Fibroblast of lung (primary cell): Measurements from ENCODE around the gene FHOD3. TPM values are rescaled to one million over a fixed set of nuclear protein-coding genes. Genes with fewer than 3 reads are reported as not detected.
A peak's percentile ranks its signal among the peaks of the same experiment; 100 is the strongest.

ENCODE experiments used
- DNase-seq, 2 donors: peaks; one replicate each; pipeline versions ENCODE4 v3.0.0 to v3.0.0-alpha.2; 2010; ENCODE audit warnings: low read depth in 2 of 2
- H2AFZ ChIP-seq: 2 replicates; pipeline ENCODE4 v1.5.1; 2012; ENCODE audit warnings: low read length, control low read depth, inconsistent platforms
- H3K27ac ChIP-seq: 2 replicates; pipeline ENCODE4 v1.5.1; 2011; ENCODE audit warnings: low read length, control low read depth; ENCODE audit not compliant: insufficient read depth
- H3K27me3 ChIP-seq: 2 replicates; pipeline ENCODE4 v1.5.1; 2011; ENCODE audit warnings: mild to moderate bottlenecking, low read length; ENCODE audit not compliant: control insufficient read depth, insufficient read depth
- H3K36me3 ChIP-seq: 2 replicates; pipeline ENCODE4 v1.5.1; 2011; ENCODE audit warnings: low read length; ENCODE audit not compliant: control insufficient read depth, insufficient read depth
- H3K4me1 ChIP-seq: 2 replicates; pipeline ENCODE4 v1.5.1; 2011; ENCODE audit warnings: low read length; ENCODE audit not compliant: control insufficient read depth, insufficient read depth; ENCODE audit errors: extremely low read depth
- H3K4me2 ChIP-seq: 2 replicates; pipeline ENCODE4 v1.5.1; 2011; ENCODE audit warnings: low read length, control low read depth; ENCODE audit not compliant: insufficient read depth; ENCODE audit errors: extremely low read depth
- H3K4me3 ChIP-seq, 4 experiments: fragments of 200-600 bp in 1 of 4; sonication (generic) in 1 of 4; replicated peaks in 1 of 4; 2 replicates each; pipeline ENCODE4 v1.5.1; 2011 to 2016; ENCODE audit warnings: low read length in 4 of 4, low read depth in 3 of 4, mild to moderate bottlenecking in 3 of 4, control low read depth in 2 of 4, inconsistent platforms in 1 of 4, mixed read lengths in 1 of 4; ENCODE audit not compliant: insufficient read depth in 1 of 4; ENCODE audit errors: control extremely low read depth in 1 of 4
- H3K79me2 ChIP-seq: 2 replicates; pipeline ENCODE4 v1.5.1; 2012; ENCODE audit warnings: mild to moderate bottlenecking, low read length, inconsistent platforms; ENCODE audit not compliant: control insufficient read depth, insufficient read depth
- H3K9ac ChIP-seq: 2 replicates; pipeline ENCODE4 v1.5.1; 2011; ENCODE audit warnings: mild to moderate bottlenecking, low read length, control low read depth; ENCODE audit not compliant: insufficient read depth
- H3K9me3 ChIP-seq: 2 replicates; pipeline ENCODE4 v1.5.1; 2012; ENCODE audit warnings: low read depth, low read length; ENCODE audit not compliant: control insufficient read depth, insufficient read depth
- H4K20me1 ChIP-seq: 2 replicates; pipeline ENCODE4 v1.5.1; 2011; ENCODE audit warnings: low read length; ENCODE audit not compliant: control insufficient read depth, insufficient read depth; ENCODE audit errors: extremely low read depth
- EZH2 ChIP-seq: IDR thresholded peaks from 2 replicates; pipeline ENCODE4 v1.5.1; 2012; ENCODE audit warnings: low read length, control low read depth, mild to moderate bottlenecking; ENCODE audit errors: missing control alignments
- polyA plus RNA-seq, 2 donors: library from polyadenylated mRNA; depleted of rRNA in 1 of 2; stranded (reverse) in 1 of 2; unstranded in 1 of 2; fragments of >200 nt; gene quantifications; 2 replicates each; pipeline ENCODE4 v1.2.1, GENCODE V29; 2011 to 2012; ENCODE audit warnings: missing spikeins in 1 of 2
- total RNA-seq: library from RNA; depleted of rRNA; stranded (reverse); fragments of >200 nt; gene quantifications from 2 replicates; pipeline ENCODE4 v1.2.1, GENCODE V29; 2014
- TF ChIP-seq, protein P1 (sequence below), 2 donors: IDR thresholded peaks in 1 of 2; conservative IDR thresholded peaks in 1 of 2; 1 replicate in 1 of 2; 2 replicates in 1 of 2; pipeline ENCODE4 v1.5.1; 2011 to 2012; ENCODE audit warnings: low read length in 2 of 2, control low read depth in 1 of 2, inconsistent platforms in 1 of 2, low read depth in 1 of 2, mild to moderate bottlenecking in 1 of 2

Gene FHOD3
- total and polyA plus RNA-seq, 2 donors (not counting 1 experiment from before 2014, with no cell fraction given), result 16.1 to 28.2 TPM

DNA sequence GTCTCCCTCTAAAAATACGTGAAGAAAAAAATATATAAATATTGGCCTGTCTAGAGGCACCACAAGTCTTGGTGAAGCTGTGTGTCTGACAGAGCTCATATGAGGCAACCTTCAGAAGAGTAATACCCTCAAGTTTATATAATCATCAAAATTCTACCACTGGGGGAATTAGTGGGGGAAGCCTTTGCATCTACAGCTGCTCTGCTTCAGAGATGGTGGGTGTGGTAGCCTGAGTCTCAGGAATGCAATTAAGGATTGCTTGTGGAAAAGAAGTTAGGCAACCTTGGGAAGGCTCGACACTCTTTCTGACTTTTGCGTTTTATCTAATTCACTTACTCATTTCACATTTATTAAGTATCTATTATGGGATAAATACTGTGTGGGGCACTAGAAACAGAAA is 513.9 kb downstream of the FHOD3 start:
- no peak for TF ChIP-seq EZH2
- TF ChIP-seq, protein P1, sequence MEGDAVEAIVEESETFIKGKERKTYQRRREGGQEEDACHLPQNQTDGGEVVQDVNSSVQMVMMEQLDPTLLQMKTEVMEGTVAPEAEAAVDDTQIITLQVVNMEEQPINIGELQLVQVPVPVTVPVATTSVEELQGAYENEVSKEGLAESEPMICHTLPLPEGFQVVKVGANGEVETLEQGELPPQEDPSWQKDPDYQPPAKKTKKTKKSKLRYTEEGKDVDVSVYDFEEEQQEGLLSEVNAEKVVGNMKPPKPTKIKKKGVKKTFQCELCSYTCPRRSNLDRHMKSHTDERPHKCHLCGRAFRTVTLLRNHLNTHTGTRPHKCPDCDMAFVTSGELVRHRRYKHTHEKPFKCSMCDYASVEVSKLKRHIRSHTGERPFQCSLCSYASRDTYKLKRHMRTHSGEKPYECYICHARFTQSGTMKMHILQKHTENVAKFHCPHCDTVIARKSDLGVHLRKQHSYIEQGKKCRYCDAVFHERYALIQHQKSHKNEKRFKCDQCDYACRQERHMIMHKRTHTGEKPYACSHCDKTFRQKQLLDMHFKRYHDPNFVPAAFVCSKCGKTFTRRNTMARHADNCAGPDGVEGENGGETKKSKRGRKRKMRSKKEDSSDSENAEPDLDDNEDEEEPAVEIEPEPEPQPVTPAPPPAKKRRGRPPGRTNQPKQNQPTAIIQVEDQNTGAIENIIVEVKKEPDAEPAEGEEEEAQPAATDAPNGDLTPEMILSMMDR (conservative IDR thresholded peaks at IDR 0.05 in 1 of 2, IDR thresholded peaks at IDR 0.05 in 1 of 2; ENCODE audit: low read depth in 1 of 2, low read length in 2 of 2), result no peak
- H3K9me3 ChIP-seq, result no peaks in the 10 kb centered on the region
- no peaks in the 10 kb centered on the region for H3K36me3 ChIP-seq
- peaks cover 13% of the 10 kb centered on the region for H3K4me1 ChIP-seq
- no peak overlapping the region for H3K9ac ChIP-seq
- H3K4me2 ChIP-seq, result no peak overlapping the region
- no peaks in the 10 kb centered on the region for H3K79me2 ChIP-seq
- H3K27ac ChIP-seq, result no peak overlapping the region
- H3K27me3 ChIP-seq, result no peaks in the 10 kb centered on the region
- H2AFZ ChIP-seq, result no peak overlapping the region
- H3K4me3 ChIP-seq, result no peak overlapping the region
- H4K20me1 ChIP-seq, result no peaks in the 10 kb centered on the region
- DNase-seq, result peak; percentile 54 to 55

DNA sequence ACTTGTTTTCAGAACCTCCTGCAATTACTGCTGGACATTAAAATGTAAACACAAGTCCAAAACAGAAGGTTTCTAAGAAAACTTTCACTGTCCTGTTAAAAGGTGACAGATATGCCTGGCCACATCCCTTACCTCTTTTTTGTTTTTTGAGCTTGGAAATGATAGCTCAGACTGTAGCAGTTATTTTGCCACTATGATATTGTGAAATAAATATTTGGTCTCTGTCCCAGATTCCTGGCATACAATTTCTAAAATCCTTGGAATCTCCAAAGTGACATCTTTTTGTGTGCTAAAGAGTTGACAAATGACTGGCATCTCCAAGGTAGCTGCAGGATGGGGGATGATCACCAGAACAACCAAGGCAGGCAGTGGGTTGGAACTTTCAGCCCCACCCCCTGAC is 514.4 kb downstream of the FHOD3 start:
- TF ChIP-seq, protein P1 (conservative IDR thresholded peaks at IDR 0.05 in 1 of 2, IDR thresholded peaks at IDR 0.05 in 1 of 2; ENCODE audit: low read depth in 1 of 2, low read length in 2 of 2), result no peak
- Histone ChIP-seq H3K4me3 (no peak overlapping the region), H3K27me3 (no peaks in the 10 kb centered on the region), H3K27ac (peak overlapping the region; percentile 1), H3K9me3 (no peaks in the 10 kb centered on the region), H2AFZ (no peak overlapping the region), H3K79me2 (no peaks in the 10 kb centered on the region), H3K9ac (no peak overlapping the region), H4K20me1 (no peaks in the 10 kb centered on the region), H3K36me3 (no peaks in the 10 kb centered on the region), H3K4me2 (peak overlapping the region; percentile 1), H3K4me1 (peaks cover 13% of the 10 kb centered on the region)
- no peak for DNase-seq

DNA sequence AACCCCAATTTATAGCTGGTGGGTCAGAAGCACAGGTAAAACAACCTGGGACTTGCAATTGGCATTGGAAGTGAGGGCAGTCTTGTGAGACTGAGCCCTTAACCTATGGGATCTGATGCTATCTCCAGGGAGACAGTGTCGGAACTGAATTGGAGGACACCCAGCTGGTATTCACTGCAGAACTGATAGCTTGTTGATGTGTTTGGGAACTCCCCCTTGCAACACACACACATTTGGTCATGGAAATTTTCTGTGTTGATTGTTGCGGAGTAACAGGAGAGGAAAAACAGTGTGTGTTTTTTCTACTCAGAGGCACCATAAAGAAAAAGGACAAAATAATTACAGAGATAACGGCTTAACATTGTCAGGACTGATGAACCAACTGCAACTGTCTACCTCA is 515.2 kb downstream of the FHOD3 start:
- no peaks in the 10 kb centered on the region for H3K36me3 ChIP-seq
- TF ChIP-seq, protein P1 (conservative IDR thresholded peaks at IDR 0.05 in 1 of 2, IDR thresholded peaks at IDR 0.05 in 1 of 2; ENCODE audit: low read depth in 1 of 2, low read length in 2 of 2), result no peak
- no peak for TF ChIP-seq EZH2

More for the DNA sequence above, 515.2 kb downstream of the FHOD3 start:
- no peak overlapping the region for H3K9ac ChIP-seq
- H3K4me3 ChIP-seq, result no peak overlapping the region
- no peak overlapping the region for H2AFZ ChIP-seq
- no peak overlapping the region for H3K4me2 ChIP-seq
- no peaks in the 10 kb centered on the region for H3K9me3 ChIP-seq
- H3K4me1 ChIP-seq, result peaks cover 13% of the 10 kb centered on the region
- DNase-seq, result peak in 1 of 2 donors; percentile 44
- no peaks in the 10 kb centered on the region for H3K27me3 ChIP-seq
- H3K27ac ChIP-seq, result peak overlapping the region; percentile 1
- no peaks in the 10 kb centered on the region for H3K79me2 ChIP-seq
- H4K20me1 ChIP-seq, result no peaks in the 10 kb centered on the region
